Memory B cell (primary cell): ENCODE results near the gene SDHAF3.
"Not testable (repeated sequence)": the region's sequence is repeated elsewhere in the genome, so short reads cannot be mapped to it uniquely, and the experiment has no call there.

Source experiments
- ATAC-seq: fragments of 150-1000 bp; cut with Tn5 transposase; 2 replicates; pipeline ENCODE4 v1.10.0; 2021; ENCODE audit warnings: low read depth, mild to moderate bottlenecking, moderate library complexity
- DNase-seq, 2 donors: peaks; one replicate each; pipeline ENCODE4 v3.0.0; 2022; ENCODE audit warnings: low spot score in 2 of 2
- H3K27ac Mint-ChIP-seq: one replicate; pipeline ENCODE4 v1.8.0; 2022; ENCODE audit warnings: mild to moderate bottlenecking, moderate library complexity, mixed read lengths
- H3K27me3 Mint-ChIP-seq: one replicate; pipeline ENCODE4 v1.8.0; 2022; ENCODE audit warnings: mixed read lengths
- H3K36me3 Mint-ChIP-seq: one replicate; pipeline ENCODE4 v1.8.0; 2022; ENCODE audit warnings: mild to moderate bottlenecking, mixed read lengths
- H3K4me1 Mint-ChIP-seq: one replicate; pipeline ENCODE4 v1.8.0; 2022; ENCODE audit warnings: mixed read lengths
- H3K4me3 Mint-ChIP-seq: one replicate; pipeline ENCODE4 v1.8.0; 2022; ENCODE audit warnings: mild to moderate bottlenecking, moderate library complexity, mixed read lengths
- H3K9me3 Mint-ChIP-seq: one replicate; pipeline ENCODE4 v1.8.0; 2022; ENCODE audit warnings: mixed read lengths

The SDHAF3 gene

GRCh38 chr7:97149843-97150242 lies 32.3 kb downstream of the SDHAF3 start:
- no peak for DNase-seq
- Mint-ChIP-seq H3K27me3 (no peaks in the 10 kb centered on the region), H3K4me1 (peaks cover 3% of the 10 kb centered on the region), H3K4me3 (no peak overlapping the region), H3K9me3 (no peaks in the 10 kb centered on the region), H3K27ac (no peak overlapping the region), H3K36me3 (peaks cover 14% of the 10 kb centered on the region)
- no peak for ATAC-seq

DNA sequence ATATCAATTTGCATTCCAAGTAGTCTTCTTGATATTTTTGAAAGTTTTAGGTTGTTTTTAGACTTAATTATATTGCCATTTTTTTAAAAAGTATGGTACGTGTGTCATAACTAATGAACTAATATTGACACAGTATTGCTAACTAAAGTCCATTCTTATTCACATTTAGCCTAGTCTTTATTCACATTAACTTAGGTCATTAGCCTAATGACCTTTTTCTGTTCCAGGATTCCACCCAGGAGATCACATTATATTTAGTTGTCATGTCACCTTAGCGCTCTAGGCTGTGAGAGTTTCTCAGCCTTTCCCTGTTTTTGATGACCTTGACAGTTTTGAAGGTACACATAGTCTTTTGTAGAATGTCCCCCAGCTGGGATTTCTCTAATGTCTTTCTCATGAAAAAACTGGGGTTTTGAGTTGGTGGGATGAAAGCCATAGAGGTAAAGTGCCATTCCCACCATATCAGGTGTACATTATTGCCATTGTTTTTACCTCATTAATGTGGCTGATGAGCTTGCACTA lies 38.5 kb downstream of the SDHAF3 start:
- no peak for ATAC-seq
- Mint-ChIP-seq H3K4me3 (no peak overlapping the region), H3K36me3 (peaks cover 32% of the 10 kb centered on the region), H3K27ac (no peak overlapping the region), H3K27me3 (no peaks in the 10 kb centered on the region), H3K4me1 (peaks cover 7% of the 10 kb centered on the region), H3K9me3 (peaks cover 2% of the 10 kb centered on the region)
- no peak for DNase-seq

DNA sequence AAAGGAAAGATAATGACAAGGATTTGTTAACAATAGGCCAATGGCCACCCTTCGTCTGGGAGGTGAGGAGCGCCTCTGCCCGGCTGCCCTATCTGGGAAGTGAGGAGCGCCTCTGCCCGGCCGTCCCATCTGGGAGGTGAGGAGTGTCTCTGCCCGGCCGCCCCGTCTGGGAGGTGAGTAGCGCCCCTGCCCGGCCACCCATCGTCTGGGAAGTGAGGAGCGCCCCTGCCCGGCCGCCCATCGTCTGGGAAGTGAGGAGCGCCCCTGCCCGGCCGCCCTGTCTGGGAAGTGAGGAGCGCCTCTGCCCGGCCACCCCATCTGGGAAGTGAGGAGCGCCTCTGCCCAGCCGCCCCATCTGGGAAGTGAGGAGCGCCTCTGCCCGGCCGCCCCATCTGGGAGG lies 42.5 kb downstream of the SDHAF3 start:
- not testable (repeated sequence) for DNase-seq, H3K4me3 Mint-ChIP-seq, H3K27me3 Mint-ChIP-seq, H3K27ac Mint-ChIP-seq, H3K4me1 Mint-ChIP-seq, ATAC-seq, H3K9me3 Mint-ChIP-seq
- H3K36me3 Mint-ChIP-seq, result peaks cover 45% of the 10 kb centered on the region

GRCh38 chr7:97161609-97162008 lies 44.1 kb downstream of the SDHAF3 start:
- peaks cover 47% of the 10 kb centered on the region for H3K36me3 Mint-ChIP-seq
- H3K27me3 Mint-ChIP-seq, H3K4me3 Mint-ChIP-seq, H3K4me1 Mint-ChIP-seq, ATAC-seq, H3K27ac Mint-ChIP-seq, H3K9me3 Mint-ChIP-seq, DNase-seq: not testable (repeated sequence)

GRCh38 chr7:97166308-97166707 lies 48.8 kb downstream of the SDHAF3 start:
- DNase-seq (no peak), ATAC-seq (no peak)
- no peak overlapping the region for H3K4me3 Mint-ChIP-seq
- peaks cover 38% of the 10 kb centered on the region for H3K36me3 Mint-ChIP-seq
- peaks cover 4% of the 10 kb centered on the region for H3K4me1 Mint-ChIP-seq
- no peak overlapping the region for H3K27ac Mint-ChIP-seq
- peaks cover 2% of the 10 kb centered on the region for H3K9me3 Mint-ChIP-seq
- H3K27me3 Mint-ChIP-seq, result no peaks in the 10 kb centered on the region

DNA sequence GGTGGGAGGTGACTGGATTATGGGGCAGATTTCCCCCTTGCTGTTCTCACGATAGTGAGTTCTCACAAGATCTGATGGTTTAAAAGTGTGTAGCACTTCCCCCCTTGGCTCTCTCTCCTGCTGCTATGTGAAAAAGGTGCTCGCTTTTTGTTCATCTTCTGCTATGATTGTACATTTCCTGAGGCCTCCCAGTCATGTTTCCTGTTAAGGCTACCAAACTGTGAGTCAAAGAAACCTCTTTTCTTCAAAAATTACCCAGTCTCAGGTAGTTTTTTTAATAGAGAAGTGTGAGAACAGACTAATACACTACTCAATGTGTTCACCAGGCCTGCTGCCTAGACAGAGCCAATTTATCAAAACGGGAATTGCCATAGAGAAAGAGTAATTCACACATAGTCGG lies 49.7 kb downstream of the SDHAF3 start:
- ATAC-seq, result no peak
- peaks cover 30% of the 10 kb centered on the region for H3K36me3 Mint-ChIP-seq

DNA sequence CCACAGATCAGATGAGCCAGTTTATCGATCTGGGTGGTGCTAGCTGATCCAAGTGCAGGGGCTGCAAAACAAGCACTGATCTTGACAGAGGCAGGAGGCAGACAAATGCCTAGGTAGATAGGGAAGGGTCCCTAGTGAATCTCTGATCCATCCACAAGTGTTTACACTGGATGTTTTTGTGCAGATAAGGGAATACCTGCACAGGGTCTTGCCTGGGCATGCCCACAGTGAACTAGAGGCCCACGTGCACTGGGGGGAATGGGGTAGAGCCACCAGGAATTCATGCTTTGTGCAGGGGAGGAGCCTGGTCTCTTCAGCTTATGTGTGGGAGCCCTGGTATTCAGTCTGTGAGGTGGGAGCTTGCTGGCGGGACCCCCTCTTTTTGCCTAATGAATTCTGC lies 50.3 kb downstream of the SDHAF3 start:
- H3K27me3 Mint-ChIP-seq, result no peaks in the 10 kb centered on the region
- peaks cover 2% of the 10 kb centered on the region for H3K4me1 Mint-ChIP-seq
- ATAC-seq, result no peak
- DNase-seq, result no peak
- peaks cover 2% of the 10 kb centered on the region for H3K9me3 Mint-ChIP-seq
- no peak overlapping the region for H3K27ac Mint-ChIP-seq
- H3K36me3 Mint-ChIP-seq, result peaks cover 25% of the 10 kb centered on the region
- no peak overlapping the region for H3K4me3 Mint-ChIP-seq

More for the DNA sequence above, 49.7 kb downstream of the SDHAF3 start:
- no peaks in the 10 kb centered on the region for H3K27me3 Mint-ChIP-seq
- peaks cover 2% of the 10 kb centered on the region for H3K9me3 Mint-ChIP-seq
- peaks cover 2% of the 10 kb centered on the region for H3K4me1 Mint-ChIP-seq
- no peak for DNase-seq
- no peak overlapping the region for H3K27ac Mint-ChIP-seq
- no peak overlapping the region for H3K4me3 Mint-ChIP-seq

GRCh38 chr7:97174303-97174702 lies 56.8 kb downstream of the SDHAF3 start:
- Mint-ChIP-seq H3K4me3 (no peak overlapping the region), H3K9me3 (no peaks in the 10 kb centered on the region), H3K27ac (no peak overlapping the region), H3K4me1 (peaks cover 7% of the 10 kb centered on the region), H3K36me3 (no peaks in the 10 kb centered on the region), H3K27me3 (no peaks in the 10 kb centered on the region)
- DNase-seq (no peak), ATAC-seq (no peak)

- H3K36me3 Mint-ChIP-seq, result peaks cover 9% of the 10 kb centered on the region
- H3K4me3 Mint-ChIP-seq, result no peak overlapping the region
- H3K27me3 Mint-ChIP-seq, result no peaks in the 10 kb centered on the region
- DNase-seq (peak; percentile 24 to 55), ATAC-seq (peak; percentile 76)
- H3K27ac Mint-ChIP-seq, result no peak overlapping the region
- H3K4me1 Mint-ChIP-seq, result peaks cover 10% of the 10 kb centered on the region
- H3K9me3 Mint-ChIP-seq, result no peaks in the 10 kb centered on the region
Observed at GRCh38 chr7:97179454-97180104, 62.1 kb downstream of the SDHAF3 start.

- H3K27ac Mint-ChIP-seq, result no peak overlapping the region
- DNase-seq (no peak), ATAC-seq (no peak)
- H3K36me3 Mint-ChIP-seq, result peaks cover 12% of the 10 kb centered on the region
- no peak overlapping the region for H3K4me3 Mint-ChIP-seq
- no peaks in the 10 kb centered on the region for H3K9me3 Mint-ChIP-seq
- H3K4me1 Mint-ChIP-seq, result peaks cover 7% of the 10 kb centered on the region
- H3K27me3 Mint-ChIP-seq, result peaks cover 7% of the 10 kb centered on the region
Observed at GRCh38 chr7:97187067-97187466, 69.6 kb downstream of the SDHAF3 start.

- not testable (repeated sequence) for H3K27me3 Mint-ChIP-seq, H3K4me1 Mint-ChIP-seq, DNase-seq, H3K27ac Mint-ChIP-seq, H3K4me3 Mint-ChIP-seq, ATAC-seq, H3K36me3 Mint-ChIP-seq, H3K9me3 Mint-ChIP-seq
Observed at GRCh38 chr7:97196174-97196573, 78.7 kb downstream of the SDHAF3 start.

DNA sequence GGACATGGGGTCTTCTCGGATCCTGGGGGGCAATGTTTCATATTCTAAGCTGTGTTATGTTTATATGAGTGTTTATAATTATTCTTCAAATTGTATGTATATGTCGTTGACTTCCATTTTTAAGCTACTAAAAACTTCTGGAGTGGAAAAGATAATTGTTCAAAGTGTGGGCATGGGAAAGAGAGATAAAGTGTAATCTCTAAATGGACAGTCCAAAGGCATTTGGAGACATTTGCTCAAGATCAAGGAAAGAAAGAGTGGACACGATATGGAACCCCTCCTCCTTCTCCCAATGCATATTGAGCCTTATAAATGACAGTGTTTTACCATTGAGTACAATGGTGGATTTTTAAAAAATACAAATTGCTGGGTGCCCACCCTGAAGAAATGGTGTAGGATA lies 81.1 kb downstream of the SDHAF3 start:
- ATAC-seq (no peak), DNase-seq (no peak)
- Mint-ChIP-seq H3K4me1 (no peaks in the 10 kb centered on the region), H3K4me3 (no peak overlapping the region), H3K27me3 (peaks cover under 1% of the 10 kb centered on the region), H3K9me3 (peaks cover 5% of the 10 kb centered on the region), H3K36me3 (no peaks in the 10 kb centered on the region), H3K27ac (no peak overlapping the region)

GRCh38 chr7:97200018-97200417 lies 82.5 kb downstream of the SDHAF3 start:
- ATAC-seq, result no peak
- no peaks in the 10 kb centered on the region for H3K36me3 Mint-ChIP-seq
- no peak overlapping the region for H3K4me3 Mint-ChIP-seq
- peaks cover 1% of the 10 kb centered on the region for H3K9me3 Mint-ChIP-seq
- H3K27ac Mint-ChIP-seq, result no peak overlapping the region
- no peaks in the 10 kb centered on the region for H3K4me1 Mint-ChIP-seq
- no peak for DNase-seq
- peaks cover 2% of the 10 kb centered on the region for H3K27me3 Mint-ChIP-seq

GRCh38 chr7:97203957-97204356 lies 86.5 kb downstream of the SDHAF3 start:
- H3K4me3 Mint-ChIP-seq, result no peak overlapping the region
- H3K9me3 Mint-ChIP-seq, result no peaks in the 10 kb centered on the region
- no peak overlapping the region for H3K27ac Mint-ChIP-seq
- no peak for ATAC-seq
- no peaks in the 10 kb centered on the region for H3K36me3 Mint-ChIP-seq
- DNase-seq, result no peak
- peaks cover 2% of the 10 kb centered on the region for H3K27me3 Mint-ChIP-seq
- H3K4me1 Mint-ChIP-seq, result no peaks in the 10 kb centered on the region

DNA sequence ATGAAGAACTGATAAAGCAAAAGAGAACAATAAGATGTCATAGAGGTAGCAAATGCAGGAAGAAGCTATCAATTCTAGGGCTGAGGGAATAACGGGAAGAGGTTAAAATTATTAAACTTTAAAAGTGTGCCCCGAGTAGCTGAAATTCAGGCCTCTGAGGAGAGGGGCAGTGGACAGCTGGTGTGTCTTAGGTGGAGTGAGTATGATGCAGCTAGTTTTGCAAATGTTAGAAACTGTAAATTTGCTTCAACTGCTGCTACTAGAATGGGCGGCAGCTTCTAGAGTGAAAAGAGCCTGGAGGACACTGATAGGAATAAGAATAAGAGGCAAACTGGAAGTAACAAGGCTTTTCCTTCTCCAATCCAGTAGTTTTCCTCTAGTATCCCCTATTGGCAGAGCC lies 87.3 kb downstream of the SDHAF3 start:
- no peak overlapping the region for H3K4me3 Mint-ChIP-seq
- H3K9me3 Mint-ChIP-seq, result no peaks in the 10 kb centered on the region
- H3K4me1 Mint-ChIP-seq, result no peaks in the 10 kb centered on the region
- H3K27me3 Mint-ChIP-seq, result peaks cover 2% of the 10 kb centered on the region
- DNase-seq (no peak), ATAC-seq (no peak)
- no peaks in the 10 kb centered on the region for H3K36me3 Mint-ChIP-seq
- no peak overlapping the region for H3K27ac Mint-ChIP-seq
